Activated T-cell treated with anti-CD3 and anti-CD28 coated beads, Interleukin-2, amount 50 U/mL, for 24 hours (primary cell): ENCODE measurements around the gene HOXA4.

Source experiments
- DNase-seq: peaks from one replicate; pipeline ENCODE4 v3.0.0-alpha.2; 2020
- H3K27ac Mint-ChIP-seq: 2 replicates; pipeline ENCODE4 v1.8.0; 2020; ENCODE audit warnings: mild to moderate bottlenecking, mixed read lengths
- H3K27me3 Mint-ChIP-seq: 2 replicates; pipeline ENCODE4 v1.8.0; 2020; ENCODE audit warnings: mixed read lengths
- H3K36me3 Mint-ChIP-seq: 2 replicates; pipeline ENCODE4 v1.8.0; 2020; ENCODE audit warnings: low read depth, mixed read lengths
- H3K4me1 Mint-ChIP-seq: 2 replicates; pipeline ENCODE4 v1.8.0; 2020; ENCODE audit warnings: low read depth, mixed read lengths
- H3K4me3 Mint-ChIP-seq: 2 replicates; pipeline ENCODE4 v1.8.0; 2020; ENCODE audit warnings: mild to moderate bottlenecking, moderate library complexity, mixed read lengths
- H3K9me3 Mint-ChIP-seq: 2 replicates; pipeline ENCODE4 v1.8.0; 2020; ENCODE audit warnings: mixed read lengths

HOXA4 gene

DNA sequence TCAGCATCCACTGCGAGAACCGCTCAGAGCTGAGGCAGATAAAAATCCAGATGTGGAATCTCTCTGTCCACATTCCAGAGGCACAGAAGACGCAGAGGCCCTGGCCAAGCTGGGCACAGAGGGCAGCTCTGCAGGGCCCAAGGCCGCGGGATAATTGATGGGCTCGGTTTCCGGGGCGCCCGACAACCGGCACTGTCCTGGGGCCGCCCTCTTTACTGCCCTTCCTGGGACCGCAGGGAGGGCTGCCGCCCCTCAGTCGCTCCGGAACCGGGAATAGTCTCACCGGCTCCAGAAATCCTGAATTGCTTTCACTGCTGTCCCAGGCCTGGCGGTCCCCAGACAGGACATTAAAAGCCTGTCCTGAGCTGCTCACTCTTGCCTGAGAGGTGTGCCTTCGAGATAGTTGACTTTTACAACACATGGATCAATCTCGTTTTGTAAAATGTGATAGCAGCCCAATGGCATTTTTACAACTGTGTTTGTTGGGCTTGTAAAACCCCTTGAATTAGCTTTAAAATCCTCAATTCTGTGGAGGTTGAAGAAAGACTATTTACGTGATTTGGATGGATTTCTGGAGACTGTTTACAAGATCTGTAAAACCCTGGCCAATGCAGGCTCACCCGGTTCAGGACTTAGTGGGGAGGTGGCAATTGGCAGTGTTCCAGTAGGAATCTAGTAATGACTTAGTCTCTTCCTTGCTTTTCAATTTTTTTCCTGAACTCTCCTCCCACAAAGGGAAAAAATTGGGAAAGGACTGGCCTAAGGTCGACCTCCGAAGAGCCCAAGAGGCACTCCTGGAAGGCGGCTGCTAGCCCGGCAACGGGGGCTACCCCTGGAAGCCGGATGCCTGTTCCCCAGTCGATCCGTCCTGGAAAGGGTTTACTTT lies 18.4 kb upstream of the HOXA4 start:
- Mint-ChIP-seq H3K36me3 (no peaks in the 10 kb centered on the region), H3K4me3 (no peak overlapping the region)
- peak; percentile 30 for DNase-seq

DNA sequence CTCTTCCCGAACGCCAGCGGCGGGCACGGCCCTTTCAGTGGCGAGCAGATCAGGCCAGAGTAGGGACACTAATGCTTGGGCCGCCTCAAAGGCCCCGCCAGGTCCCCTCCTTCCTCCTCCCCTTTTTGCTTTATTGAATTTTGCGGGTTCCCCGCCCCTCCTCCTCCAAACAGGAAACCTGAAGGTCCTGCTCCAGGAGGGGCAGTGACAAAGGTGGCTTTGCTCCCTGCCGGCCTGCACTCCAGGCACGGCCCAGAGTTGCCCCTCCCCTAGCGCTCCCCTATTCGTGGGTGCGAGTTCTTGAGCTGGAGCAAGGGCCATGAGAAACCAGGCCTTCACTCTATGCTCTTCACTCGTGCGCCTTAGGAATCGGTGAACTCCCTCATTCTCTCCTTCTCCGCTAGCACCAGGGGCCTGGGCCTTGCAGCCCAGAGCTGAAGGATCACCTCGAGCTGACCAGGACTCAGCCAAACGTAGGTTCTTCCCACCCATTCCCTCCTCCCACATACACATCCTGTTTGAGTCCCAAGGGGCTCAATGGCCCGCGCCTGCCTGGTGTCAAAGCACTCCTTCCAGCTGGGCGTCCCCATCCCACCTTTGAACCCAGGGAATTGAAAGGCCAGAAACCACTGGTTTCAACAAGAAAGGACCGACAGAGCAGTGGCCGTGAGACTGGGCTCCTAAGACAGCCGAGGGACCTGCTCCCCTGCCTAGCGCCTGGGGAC lies 17.6 kb upstream of the HOXA4 start:
- Mint-ChIP-seq H3K27ac (no peak overlapping the region), H3K9me3 (no peaks in the 10 kb centered on the region), H3K36me3 (no peaks in the 10 kb centered on the region), H3K27me3 (peaks cover 89% of the 10 kb centered on the region), H3K4me3 (peak overlapping the region; percentile 56), H3K4me1 (peaks cover 30% of the 10 kb centered on the region)
- DNase-seq: no peak

More for the DNA sequence above, 18.4 kb upstream of the HOXA4 start:
- Mint-ChIP-seq H3K4me1 (peaks cover 30% of the 10 kb centered on the region), H3K9me3 (no peaks in the 10 kb centered on the region), H3K27ac (no peak overlapping the region), H3K27me3 (peaks cover 96% of the 10 kb centered on the region)

- no peak for DNase-seq
- Mint-ChIP-seq H3K27me3 (peaks cover 90% of the 10 kb centered on the region), H3K4me3 (peak within 1 kb of the TSS; percentile 56), H3K36me3 (no peaks in the 10 kb centered on the region), H3K9me3 (no peaks in the 10 kb centered on the region), H3K27ac (no peak within 1 kb of the TSS), H3K4me1 (peaks cover 28% of the 10 kb centered on the region)
Observed at GRCh38 chr7:27147199-27148030, 16.9 kb upstream of the HOXA4 start, which contains the start of gene HOXA6. HOXA6 (minus strand) TSS chr7:27147774; CDS start chr7:27147749, 25 bp downstream.

- no peak for DNase-seq
- Mint-ChIP-seq H3K27me3 (peaks cover 88% of the 10 kb centered on the region), H3K36me3 (no peaks in the 10 kb centered on the region), H3K27ac (no peak overlapping the region), H3K4me3 (no peak overlapping the region), H3K9me3 (no peaks in the 10 kb centered on the region), H3K4me1 (peaks cover 22% of the 10 kb centered on the region)
Observed at GRCh38 chr7:27146491-27147198, 16.1 kb upstream of the HOXA4 start.

DNA sequence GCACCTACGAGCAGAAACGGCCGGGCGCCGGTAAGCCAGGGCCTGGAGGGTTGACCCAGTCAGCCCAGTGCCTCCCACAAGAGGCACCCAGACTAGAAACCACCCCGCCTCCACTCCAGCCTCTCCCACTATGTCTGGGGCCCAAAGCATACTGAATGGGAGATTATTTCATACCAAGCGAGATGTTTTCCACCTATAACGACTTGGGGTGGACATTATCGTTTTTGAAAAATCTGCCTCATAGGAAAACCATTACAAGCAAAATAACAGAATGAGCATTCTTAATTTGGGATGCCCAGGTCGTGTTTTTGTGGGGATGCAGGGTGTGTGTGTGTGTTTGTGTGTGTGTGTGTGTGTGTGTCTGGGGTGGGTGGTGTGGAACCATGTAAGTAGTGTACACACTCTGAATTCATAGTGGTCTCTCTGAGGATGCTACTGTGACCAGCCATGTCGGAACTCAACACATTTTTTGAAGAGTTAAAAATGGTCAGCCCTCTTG lies 15.4 kb upstream of the HOXA4 start:
- no peak for DNase-seq
- H3K4me3 Mint-ChIP-seq: no peak overlapping the region
- H3K27me3 Mint-ChIP-seq: peaks cover 88% of the 10 kb centered on the region
- H3K9me3 Mint-ChIP-seq: no peaks in the 10 kb centered on the region
- H3K4me1 Mint-ChIP-seq: peaks cover 15% of the 10 kb centered on the region
- no peak overlapping the region for H3K27ac Mint-ChIP-seq
- H3K36me3 Mint-ChIP-seq: no peaks in the 10 kb centered on the region

DNA sequence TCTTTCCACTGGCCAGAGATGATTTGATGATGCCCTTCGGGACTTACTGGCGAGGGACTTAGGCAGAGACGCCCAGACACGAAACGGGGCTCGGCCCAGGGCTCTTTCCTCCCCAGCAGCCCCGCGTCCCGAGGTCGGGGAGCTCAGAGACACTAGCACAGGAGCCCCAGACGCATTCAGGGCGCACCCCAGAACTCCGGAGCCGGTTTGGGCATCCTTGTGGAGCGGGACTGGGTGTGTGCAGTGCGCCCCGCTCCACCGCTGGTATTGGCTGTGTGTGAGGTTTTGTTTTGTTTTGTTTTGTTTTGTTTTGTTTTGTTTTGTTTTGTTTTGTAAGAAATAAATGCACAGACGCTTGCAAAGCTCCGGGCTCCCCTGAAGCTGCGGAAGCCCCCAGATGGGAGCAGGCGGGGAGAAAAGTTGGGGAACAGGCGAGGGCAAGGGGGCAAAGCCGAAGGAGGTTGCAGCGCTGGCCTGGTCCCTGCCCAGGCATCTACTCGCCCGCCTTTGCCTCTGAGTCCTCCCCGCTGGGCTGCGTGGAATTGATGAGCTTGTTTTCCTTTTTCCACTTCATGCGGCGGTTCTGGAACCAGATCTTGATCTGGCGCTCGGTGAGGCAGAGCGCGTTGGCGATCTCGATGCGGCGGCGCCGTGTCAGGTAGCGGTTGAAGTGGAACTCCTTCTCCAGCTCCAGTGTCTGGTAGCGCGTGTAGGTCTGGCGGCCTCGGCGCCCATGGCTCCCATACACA lies 14.8 kb upstream of the HOXA4 start:
- Mint-ChIP-seq H3K4me1 (peaks cover 10% of the 10 kb centered on the region), H3K27ac (no peak overlapping the region), H3K27me3 (peaks cover 81% of the 10 kb centered on the region), H3K9me3 (no peaks in the 10 kb centered on the region), H3K36me3 (no peaks in the 10 kb centered on the region), H3K4me3 (no peak overlapping the region)
- DNase-seq: no peak

DNA sequence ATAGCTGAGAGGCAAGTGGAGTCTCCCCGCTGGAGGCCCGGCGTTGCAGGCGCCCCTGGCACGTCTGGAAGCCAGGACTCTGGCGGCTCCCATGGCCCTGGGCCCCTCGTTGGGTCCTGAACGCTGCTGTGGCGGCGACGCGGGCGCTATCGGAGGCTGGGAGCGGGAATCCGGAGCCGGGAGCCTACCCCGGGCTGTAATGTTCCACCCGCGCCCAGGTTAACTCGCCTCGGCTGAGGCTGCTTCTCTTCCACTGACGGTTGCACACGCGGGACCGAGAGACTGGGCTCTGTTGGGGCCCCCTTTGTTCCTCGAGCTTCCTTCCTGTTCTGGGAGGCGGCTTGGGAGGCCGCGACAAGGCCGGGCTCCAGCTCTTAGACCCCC lies 14.2 kb upstream of the HOXA4 start:
- Mint-ChIP-seq H3K9me3 (no peaks in the 10 kb centered on the region), H3K27ac (no peak overlapping the region), H3K4me1 (peaks cover 8% of the 10 kb centered on the region), H3K27me3 (peaks cover 76% of the 10 kb centered on the region), H3K4me3 (no peak overlapping the region), H3K36me3 (no peaks in the 10 kb centered on the region)
- DNase-seq: no peak

DNA sequence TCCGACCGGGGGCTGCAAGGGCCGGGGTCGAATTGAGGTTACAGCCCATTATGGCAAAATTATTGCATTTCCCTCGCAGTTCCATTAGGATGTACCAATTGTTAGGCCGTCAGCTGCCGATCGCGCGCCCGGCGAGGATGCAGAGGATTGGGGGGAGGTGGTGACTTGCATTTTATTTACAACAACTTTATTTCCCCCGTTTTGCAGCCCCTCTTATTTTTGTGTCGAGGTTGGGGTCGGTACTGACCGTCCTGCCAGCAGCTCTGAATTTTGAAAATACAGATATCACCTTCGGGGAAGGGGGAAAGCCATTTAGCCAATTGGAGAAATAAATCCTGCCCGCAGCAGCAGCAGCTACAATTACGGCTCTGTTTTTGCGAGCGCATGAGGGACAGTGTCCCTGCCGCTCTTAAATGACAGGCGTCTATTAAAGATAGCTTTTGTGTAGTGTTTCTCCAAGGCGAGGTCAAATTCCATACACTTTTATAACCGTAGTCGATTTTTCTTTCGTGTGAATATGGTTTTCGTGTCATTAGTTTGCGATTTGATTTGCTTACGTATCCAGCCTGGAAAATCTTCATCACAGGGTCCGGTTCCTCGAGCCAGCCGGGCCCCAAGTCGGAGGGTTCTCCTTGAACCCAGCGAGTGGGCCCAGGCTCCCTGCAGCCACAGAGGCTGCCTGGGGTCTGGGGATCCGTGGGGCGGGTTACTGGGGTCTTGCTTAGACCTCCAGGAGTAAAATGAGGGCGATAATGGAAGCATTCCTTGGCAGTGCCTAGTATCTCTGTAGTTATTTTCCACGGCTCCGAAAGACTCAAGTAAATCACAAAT lies 13.6 kb upstream of the HOXA4 start:
- no peak for DNase-seq
- no peaks in the 10 kb centered on the region for H3K36me3 Mint-ChIP-seq
- peaks cover 70% of the 10 kb centered on the region for H3K27me3 Mint-ChIP-seq
- H3K27ac Mint-ChIP-seq: no peak overlapping the region
- peaks cover 8% of the 10 kb centered on the region for H3K4me1 Mint-ChIP-seq
- H3K9me3 Mint-ChIP-seq: no peaks in the 10 kb centered on the region
- no peak overlapping the region for H3K4me3 Mint-ChIP-seq

- no peaks in the 10 kb centered on the region for H3K36me3 Mint-ChIP-seq
- no peak within 1 kb of the TSS for H3K4me3 Mint-ChIP-seq
- no peak within 1 kb of the TSS for H3K27ac Mint-ChIP-seq
- H3K4me1 Mint-ChIP-seq: peaks cover 6% of the 10 kb centered on the region
- no peak for DNase-seq
- peaks cover 67% of the 10 kb centered on the region for H3K27me3 Mint-ChIP-seq
- no peaks in the 10 kb centered on the region for H3K9me3 Mint-ChIP-seq
Observed at GRCh38 chr7:27143023-27143949, 12.7 kb upstream of the HOXA4 start, which contains the start of gene HOXA5. HOXA5 (minus strand) TSS chr7:27143681; CDS start chr7:27143607, 74 bp downstream.

DNA sequence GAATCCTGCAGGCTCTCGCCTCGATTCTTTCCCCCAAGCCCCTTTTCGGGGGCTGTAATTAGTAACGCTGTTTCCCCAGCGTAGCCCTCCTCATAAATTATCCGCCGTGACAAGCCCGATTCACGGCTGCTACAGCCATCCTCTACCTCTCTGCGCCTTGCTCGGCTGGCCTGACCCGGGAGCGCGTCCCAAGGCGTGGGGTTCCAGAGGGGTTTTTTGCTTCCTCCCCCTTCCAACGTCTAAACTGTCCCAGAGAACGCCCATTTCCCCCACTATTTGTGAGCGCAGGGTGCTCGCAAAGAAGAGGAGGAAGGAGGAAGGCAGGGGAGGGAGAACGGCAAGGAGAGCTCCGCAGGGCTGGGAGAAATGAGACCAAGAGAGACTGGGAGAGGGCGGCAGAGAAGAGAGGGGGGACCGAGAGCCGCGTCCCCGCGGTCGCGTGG lies 12.0 kb upstream of the HOXA4 start:
- H3K27me3 Mint-ChIP-seq: peaks cover 68% of the 10 kb centered on the region
- no peak overlapping the region for H3K4me3 Mint-ChIP-seq
- no peaks in the 10 kb centered on the region for H3K36me3 Mint-ChIP-seq
- no peaks in the 10 kb centered on the region for H3K9me3 Mint-ChIP-seq
- peaks cover 2% of the 10 kb centered on the region for H3K4me1 Mint-ChIP-seq
- DNase-seq: no peak
- H3K27ac Mint-ChIP-seq: no peak overlapping the region

DNA sequence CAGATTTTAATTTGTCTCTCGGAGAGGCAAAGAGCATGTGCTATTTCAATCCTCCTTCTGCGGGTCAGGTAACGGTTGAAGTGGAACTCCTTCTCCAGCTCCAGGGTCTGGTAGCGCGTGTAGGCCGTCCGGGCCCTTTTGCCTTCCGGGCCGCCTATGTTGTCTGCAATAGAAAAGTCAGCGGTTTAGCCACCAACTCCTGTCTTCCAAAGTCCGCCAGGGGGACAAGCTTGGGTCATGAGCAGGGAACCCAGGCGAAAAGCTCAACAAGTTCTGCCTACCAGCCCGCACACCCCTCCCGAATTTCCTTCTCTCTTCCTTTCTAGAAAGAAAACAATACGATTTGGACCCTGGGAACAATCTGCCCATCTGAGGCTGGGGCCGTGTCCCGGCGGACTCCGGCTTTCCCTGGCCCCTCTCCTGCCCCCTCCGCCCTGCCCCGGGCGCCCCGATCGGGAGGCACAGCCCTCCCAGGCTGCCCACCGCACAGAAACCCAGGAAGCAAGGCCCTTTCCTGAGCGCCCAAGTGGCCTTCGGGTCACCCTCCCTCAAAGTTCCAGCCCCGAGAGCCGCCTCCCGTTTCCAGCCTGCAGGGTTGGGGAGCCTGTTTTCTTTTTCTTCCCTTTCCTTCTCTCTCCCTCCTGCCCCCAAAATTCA lies 11.5 kb upstream of the HOXA4 start:
- H3K27ac Mint-ChIP-seq: no peak overlapping the region
- H3K36me3 Mint-ChIP-seq: no peaks in the 10 kb centered on the region
- H3K9me3 Mint-ChIP-seq: no peaks in the 10 kb centered on the region
- no peak overlapping the region for H3K4me3 Mint-ChIP-seq
- H3K27me3 Mint-ChIP-seq: peaks cover 68% of the 10 kb centered on the region
- DNase-seq: no peak
- H3K4me1 Mint-ChIP-seq: no peaks in the 10 kb centered on the region
